ENCODE data around the gene MYL7. TPM values are rescaled to one million over a fixed set of nuclear protein-coding genes. Genes with fewer than 3 reads are reported as not detected.

MYL7 gene
- total RNA-seq (2022; extraction: Qiagen RNA extraction) = not detected in 5 replicates

GRCh38 chr7:44141221-44141850 is at the start of gene MYL7:
MYL7 (minus strand) TSS chr7:44141332; CDS start chr7:44141305, 27 bp downstream.

GRCh38 chr7:44189286-44189992 is 48.3 kb upstream of the MYL7 start, which contains the start of gene GCK:
GCK (minus strand) TSS chr7:44189439; CDS start chr7:44188953, 486 bp downstream.

GRCh38 chr7:44123190-44124003 is 17.7 kb downstream of the MYL7 start, which contains the start of gene POLD2:
POLD2 (minus strand) TSS chr7:44123548; CDS start chr7:44122053, 1,495 bp downstream.

GRCh38 chr7:44103923-44104859 is 36.9 kb downstream of the MYL7 start, which contains the start of gene AEBP1:
AEBP1 (plus strand) TSS chr7:44104345; CDS start chr7:44104666, 321 bp downstream.

Other genes with a start within 250 kb of the MYL7 start
- gene URGCP, start 234.7 kb downstream of the MYL7 start, total RNA-seq (2022; extraction: Qiagen RNA extraction) = 24.7 to 30.4 TPM (median 29.4 TPM) in 5 replicates
- gene UBE2D4, start 214.9 kb downstream of the MYL7 start, total RNA-seq (2022; extraction: Qiagen RNA extraction) = 8.0 to 11.7 TPM (median 11.0 TPM) in 5 replicates
- not detected in 5 replicates for gene SPDYE1, start 143.4 kb downstream of the MYL7 start, total RNA-seq (2022; extraction: Qiagen RNA extraction)
- 61.2 to 73.7 TPM (median 66.3 TPM) in 5 replicates for gene DBNL, start 96.6 kb downstream of the MYL7 start, total RNA-seq (2022; extraction: Qiagen RNA extraction)
- gene PGAM2, start 75.8 kb downstream of the MYL7 start, total RNA-seq (2022; extraction: Qiagen RNA extraction) = not detected in 5 replicates
- gene POLM, start 58.8 kb downstream of the MYL7 start, total RNA-seq (2022; extraction: Qiagen RNA extraction) = 4.3 to 6.8 TPM (median 6.3 TPM) in 5 replicates
- gene AEBP1, start 37.0 kb downstream of the MYL7 start, total RNA-seq (2022; extraction: Qiagen RNA extraction) = 0.02 TPM in 1 of 5 replicates, not detected in the others
- 138 to 183 TPM (median 176 TPM) in 5 replicates for gene POLD2, start 17.8 kb downstream of the MYL7 start, total RNA-seq (2022; extraction: Qiagen RNA extraction)
- not detected in 5 replicates for gene GCK, start 48.1 kb upstream of the MYL7 start, total RNA-seq (2022; extraction: Qiagen RNA extraction)
- gene YKT6, start 59.6 kb upstream of the MYL7 start, total RNA-seq (2022; extraction: Qiagen RNA extraction) = 108 to 120 TPM (median 114 TPM) in 5 replicates
- 0.12 to 0.18 TPM (median 0.15 TPM) in 5 replicates for gene CAMK2B, start 184.3 kb upstream of the MYL7 start, total RNA-seq (2022; extraction: Qiagen RNA extraction)

Data from A549 treated with dexamethasone at 1 μM for 4 hours (cell line).